Measurements from ENCODE around the gene DOCK1. TPM values are rescaled to one million over a fixed set of nuclear protein-coding genes. Genes with fewer than 3 reads are reported as not detected.

Gene DOCK1
- total and polyA plus RNA-seq, 5 experiments from 2014 or later = not detected

GRCh38 chr10:127358337-127358736 is 453.1 kb downstream of the DOCK1 start:
- H3K27me3 Mint-ChIP-seq = peaks cover 0 to 19% (median 2%) of the 10 kb centered on the region in 5 donors
- H3K9me3 Mint-ChIP-seq = peaks cover 0 to 2% (median 0%) of the 10 kb centered on the region in 9 donors
- POLR2A ChIA-PET = no interaction called here

GRCh38 chr10:127364034-127364433 is 458.8 kb downstream of the DOCK1 start:
- H3K4me1 Mint-ChIP-seq = peaks cover 0 to 4% (median 0%) of the 10 kb centered on the region in 4 donors
- POLR2A ChIA-PET = no interaction called here
- no peak for ATAC-seq
- peaks cover 0 to 27% (median 2%) of the 10 kb centered on the region in 5 donors for H3K27me3 Mint-ChIP-seq
- H3K36me3 Mint-ChIP-seq = no peaks in the 10 kb centered on the region
- no peak overlapping the region for H3K27ac Mint-ChIP-seq
- no peaks in the 10 kb centered on the region for H3K9me3 Mint-ChIP-seq
- H3K4me3 Mint-ChIP-seq = no peak overlapping the region
- DNase-seq = no peak

More at GRCh38 chr10:127358337-127358736, 453.1 kb downstream of the DOCK1 start:
- Mint-ChIP-seq H3K4me1 (peaks cover 0 to 4% (median 0%) of the 10 kb centered on the region in 4 donors), H3K4me3 (no peak overlapping the region), H3K36me3 (no peaks in the 10 kb centered on the region), H3K27ac (no peak overlapping the region)
- ATAC-seq (no peak), DNase-seq (no peak)

- no peak for DNase-seq
- Mint-ChIP-seq H3K36me3 (no peaks in the 10 kb centered on the region), H3K27me3 (peaks cover 0 to 15% (median 0%) of the 10 kb centered on the region in 5 donors), H3K4me1 (no peaks in the 10 kb centered on the region), H3K27ac (no peak overlapping the region), H3K9me3 (no peaks in the 10 kb centered on the region), H3K4me3 (no peak overlapping the region)
- ATAC-seq = no peak
- POLR2A ChIA-PET = no interaction called here
These were observed 462.9 kb downstream of the DOCK1 start for GRCh38 chr10:127368101-127368500.

- no peak for ATAC-seq
- no peak for DNase-seq
- no peaks in the 10 kb centered on the region for H3K36me3 Mint-ChIP-seq
- POLR2A ChIA-PET = no interaction called here
- H3K27ac Mint-ChIP-seq = no peak overlapping the region
- H3K4me3 Mint-ChIP-seq = no peak overlapping the region
- no peaks in the 10 kb centered on the region for H3K4me1 Mint-ChIP-seq
- H3K27me3 Mint-ChIP-seq = peaks cover 0 to 15% (median 0%) of the 10 kb centered on the region in 5 donors
- no peaks in the 10 kb centered on the region for H3K9me3 Mint-ChIP-seq
These were observed 463.7 kb downstream of the DOCK1 start for GRCh38 chr10:127368929-127369328.

- no peaks in the 10 kb centered on the region for H3K36me3 Mint-ChIP-seq
- H3K9me3 Mint-ChIP-seq = no peaks in the 10 kb centered on the region
- peaks cover 0 to 15% (median 0%) of the 10 kb centered on the region in 5 donors for H3K27me3 Mint-ChIP-seq
- POLR2A ChIA-PET = no interaction called here
- no peak overlapping the region for H3K4me3 Mint-ChIP-seq
- ATAC-seq (no peak), DNase-seq (no peak)
- no peaks in the 10 kb centered on the region for H3K4me1 Mint-ChIP-seq
- H3K27ac Mint-ChIP-seq = no peak overlapping the region
These were observed 465.4 kb downstream of the DOCK1 start for GRCh38 chr10:127370601-127371000.

- H3K9me3 Mint-ChIP-seq = no peaks in the 10 kb centered on the region
- no peak overlapping the region for H3K4me3 Mint-ChIP-seq
- no peaks in the 10 kb centered on the region for H3K36me3 Mint-ChIP-seq
- ATAC-seq (no peak), DNase-seq (no peak)
- POLR2A ChIA-PET = no interaction called here
- H3K4me1 Mint-ChIP-seq = no peaks in the 10 kb centered on the region
- H3K27ac Mint-ChIP-seq = no peak overlapping the region
- H3K27me3 Mint-ChIP-seq = peaks cover 0 to 11% (median 0%) of the 10 kb centered on the region in 5 donors
These were observed 467.1 kb downstream of the DOCK1 start for GRCh38 chr10:127372361-127372760.

GRCh38 chr10:127374074-127374680 is 468.9 kb downstream of the DOCK1 start:
- peaks cover 0 to 9% (median 0%) of the 10 kb centered on the region in 5 donors for H3K27me3 Mint-ChIP-seq
- no peaks in the 10 kb centered on the region for H3K36me3 Mint-ChIP-seq
- no peak overlapping the region for H3K4me3 Mint-ChIP-seq
- no peak overlapping the region for H3K27ac Mint-ChIP-seq
- ATAC-seq = no peak
- POLR2A ChIA-PET = no interaction called here
- H3K4me1 Mint-ChIP-seq = no peaks in the 10 kb centered on the region
- H3K9me3 Mint-ChIP-seq = no peaks in the 10 kb centered on the region
- DNase-seq = no peak

- peaks cover 0 to 4% (median 0%) of the 10 kb centered on the region in 5 donors for H3K27me3 Mint-ChIP-seq
These were observed 469.7 kb downstream of the DOCK1 start for GRCh38 chr10:127374901-127375300.

GRCh38 chr10:127375461-127375860 is 470.2 kb downstream of the DOCK1 start:
- DNase-seq (no peak), ATAC-seq (no peak)
- Mint-ChIP-seq H3K27ac (no peak overlapping the region), H3K9me3 (no peaks in the 10 kb centered on the region), H3K36me3 (no peaks in the 10 kb centered on the region), H3K4me1 (no peaks in the 10 kb centered on the region), H3K27me3 (peaks cover 0 to 4% (median 0%) of the 10 kb centered on the region in 5 donors), H3K4me3 (no peak overlapping the region)
- POLR2A ChIA-PET = no interaction called here

More at GRCh38 chr10:127374901-127375300, 469.7 kb downstream of the DOCK1 start:
- POLR2A ChIA-PET = no interaction called here
- no peak overlapping the region for H3K27ac Mint-ChIP-seq
- H3K9me3 Mint-ChIP-seq = no peaks in the 10 kb centered on the region
- ATAC-seq (no peak), DNase-seq (no peak)
- H3K4me1 Mint-ChIP-seq = no peaks in the 10 kb centered on the region
- H3K4me3 Mint-ChIP-seq = no peak overlapping the region
- no peaks in the 10 kb centered on the region for H3K36me3 Mint-ChIP-seq

GRCh38 chr10:127376071-127376470 is 470.8 kb downstream of the DOCK1 start:
- DNase-seq (no peak), ATAC-seq (no peak)
- H3K4me3 Mint-ChIP-seq = no peak overlapping the region
- no peaks in the 10 kb centered on the region for H3K9me3 Mint-ChIP-seq
- POLR2A ChIA-PET = no interaction called here
- H3K27ac Mint-ChIP-seq = no peak overlapping the region
- no peaks in the 10 kb centered on the region for H3K4me1 Mint-ChIP-seq
- peaks cover 0 to 4% (median 0%) of the 10 kb centered on the region in 5 donors for H3K27me3 Mint-ChIP-seq
- no peaks in the 10 kb centered on the region for H3K36me3 Mint-ChIP-seq

- Mint-ChIP-seq H3K27me3 (peaks cover 0 to 4% (median 0%) of the 10 kb centered on the region in 5 donors), H3K36me3 (no peaks in the 10 kb centered on the region), H3K27ac (no peak overlapping the region), H3K4me3 (no peak overlapping the region), H3K4me1 (no peaks in the 10 kb centered on the region), H3K9me3 (no peaks in the 10 kb centered on the region)
- ATAC-seq (no peak), DNase-seq (no peak)
- POLR2A ChIA-PET = no interaction called here
These were observed 473.4 kb downstream of the DOCK1 start for GRCh38 chr10:127378628-127379027.

- H3K4me1 Mint-ChIP-seq = no peaks in the 10 kb centered on the region
- H3K27ac Mint-ChIP-seq = no peak overlapping the region
- no peaks in the 10 kb centered on the region for H3K9me3 Mint-ChIP-seq
- ATAC-seq (no peak), DNase-seq (no peak)
- H3K4me3 Mint-ChIP-seq = no peak overlapping the region
- H3K27me3 Mint-ChIP-seq = no peaks in the 10 kb centered on the region
- no peaks in the 10 kb centered on the region for H3K36me3 Mint-ChIP-seq
- POLR2A ChIA-PET = no interaction called here
These were observed 479.3 kb downstream of the DOCK1 start for GRCh38 chr10:127384532-127384931.

- H3K9me3 Mint-ChIP-seq = no peaks in the 10 kb centered on the region
- no peaks in the 10 kb centered on the region for H3K27me3 Mint-ChIP-seq
- DNase-seq (no peak), ATAC-seq (no peak)
- no peaks in the 10 kb centered on the region for H3K4me1 Mint-ChIP-seq
- POLR2A ChIA-PET = no interaction called here
- no peak overlapping the region for H3K4me3 Mint-ChIP-seq
- no peaks in the 10 kb centered on the region for H3K36me3 Mint-ChIP-seq
- H3K27ac Mint-ChIP-seq = no peak overlapping the region
These were observed 479.8 kb downstream of the DOCK1 start for GRCh38 chr10:127385066-127385465.

Measured in naive thymus-derived CD8-positive, alpha-beta T cell (primary cell).